Nephron (organoid): ENCODE data around the gene HAPLN1.
"Not testable (repeated sequence)": the region's sequence is repeated elsewhere in the genome, so short reads cannot be mapped to it uniquely, and the experiment has no call there.

Source experiments
- H3K27ac Mint-ChIP-seq, 3 experiments: 2 replicates each; pipeline ENCODE4 v1.8.0; 2020; ENCODE audit warnings: mixed read lengths in 3 of 3, mild to moderate bottlenecking in 2 of 3, moderate library complexity in 1 of 3
- H3K27me3 Mint-ChIP-seq: 2 replicates; pipeline ENCODE4 v1.8.0; 2021; ENCODE audit warnings: low read depth, mild to moderate bottlenecking, moderate library complexity, mixed read lengths
- H3K36me3 Mint-ChIP-seq: 2 replicates; pipeline ENCODE4 v1.8.0; 2020; ENCODE audit warnings: low read depth, mixed read lengths
- H3K4me1 Mint-ChIP-seq: 2 replicates; pipeline ENCODE4 v1.8.0; 2020; ENCODE audit warnings: mixed read lengths
- H3K4me3 Mint-ChIP-seq, 3 experiments: 2 replicates each; pipeline ENCODE4 v1.8.0; 2020; ENCODE audit warnings: mild to moderate bottlenecking in 3 of 3, mixed read lengths in 3 of 3, moderate library complexity in 2 of 3
- H3K9me3 Mint-ChIP-seq: 2 replicates; pipeline ENCODE4 v1.8.0; 2020; ENCODE audit warnings: mixed read lengths
- TF ChIP-seq, protein P1 (sequence below), 3 experiments: fragments of 200-600 bp; sonication (generic); IDR thresholded peaks; one replicate each; pipeline ENCODE4 v1.5.0; 2021; ENCODE audit warnings: antibody characterized with exemption in 3 of 3; ENCODE audit not compliant: unreplicated experiment in 3 of 3

The HAPLN1 gene

DNA sequence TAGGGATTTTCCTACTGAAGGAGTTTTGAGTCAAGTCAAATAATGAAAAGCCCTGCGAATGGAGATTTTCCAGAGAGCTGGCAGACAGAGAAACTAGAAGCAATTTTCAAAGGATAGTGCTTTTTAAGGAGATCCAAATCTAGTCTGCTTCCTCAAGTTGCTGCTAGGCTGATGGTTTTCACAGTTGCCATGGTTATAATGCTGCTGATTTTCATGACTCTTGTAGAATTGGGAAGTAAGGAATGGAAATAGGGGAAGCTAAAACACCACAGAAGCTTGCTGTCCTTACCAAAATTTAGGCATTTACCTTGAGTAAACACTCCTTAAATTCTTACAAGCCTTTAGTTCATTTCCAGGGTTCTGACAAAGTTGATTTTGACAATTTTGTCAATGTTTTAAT, 30.1 kb upstream of the HAPLN1 start:
- Mint-ChIP-seq H3K9me3 (peaks cover 28% of the 10 kb centered on the region), H3K27ac (no peak overlapping the region), H3K4me1 (no peaks in the 10 kb centered on the region), H3K27me3 (no peaks in the 10 kb centered on the region), H3K36me3 (peaks cover 3% of the 10 kb centered on the region), H3K4me3 (no peak overlapping the region)
- TF ChIP-seq, protein P1, sequence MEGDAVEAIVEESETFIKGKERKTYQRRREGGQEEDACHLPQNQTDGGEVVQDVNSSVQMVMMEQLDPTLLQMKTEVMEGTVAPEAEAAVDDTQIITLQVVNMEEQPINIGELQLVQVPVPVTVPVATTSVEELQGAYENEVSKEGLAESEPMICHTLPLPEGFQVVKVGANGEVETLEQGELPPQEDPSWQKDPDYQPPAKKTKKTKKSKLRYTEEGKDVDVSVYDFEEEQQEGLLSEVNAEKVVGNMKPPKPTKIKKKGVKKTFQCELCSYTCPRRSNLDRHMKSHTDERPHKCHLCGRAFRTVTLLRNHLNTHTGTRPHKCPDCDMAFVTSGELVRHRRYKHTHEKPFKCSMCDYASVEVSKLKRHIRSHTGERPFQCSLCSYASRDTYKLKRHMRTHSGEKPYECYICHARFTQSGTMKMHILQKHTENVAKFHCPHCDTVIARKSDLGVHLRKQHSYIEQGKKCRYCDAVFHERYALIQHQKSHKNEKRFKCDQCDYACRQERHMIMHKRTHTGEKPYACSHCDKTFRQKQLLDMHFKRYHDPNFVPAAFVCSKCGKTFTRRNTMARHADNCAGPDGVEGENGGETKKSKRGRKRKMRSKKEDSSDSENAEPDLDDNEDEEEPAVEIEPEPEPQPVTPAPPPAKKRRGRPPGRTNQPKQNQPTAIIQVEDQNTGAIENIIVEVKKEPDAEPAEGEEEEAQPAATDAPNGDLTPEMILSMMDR (IDR thresholded peaks at IDR 0.05; ENCODE audit: unreplicated experiment in 3 of 3) = no peak

DNA sequence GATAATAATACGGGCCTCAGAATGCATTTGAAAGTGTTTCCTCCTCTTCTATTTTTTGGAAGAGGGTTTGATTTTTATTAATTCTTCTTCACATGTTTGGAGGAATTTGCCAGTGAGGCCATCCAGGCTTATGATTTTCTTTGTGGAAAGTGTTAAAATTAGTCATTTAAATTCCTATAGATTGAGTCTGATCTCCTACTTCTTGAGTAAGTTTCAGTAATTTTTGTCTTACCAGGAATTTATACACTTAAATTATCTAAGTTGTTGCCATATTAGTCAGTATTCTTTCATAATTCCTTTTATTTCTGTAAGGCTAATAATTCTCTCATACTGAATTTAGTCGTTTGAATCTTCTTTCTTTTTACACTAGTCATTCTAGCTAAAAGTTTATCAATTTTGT, 25.2 kb upstream of the HAPLN1 start:
- Mint-ChIP-seq H3K36me3 (peaks cover 3% of the 10 kb centered on the region), H3K4me3 (no peak overlapping the region), H3K4me1 (no peaks in the 10 kb centered on the region), H3K27me3 (no peaks in the 10 kb centered on the region), H3K9me3 (peaks cover 10% of the 10 kb centered on the region), H3K27ac (no peak overlapping the region)
- TF ChIP-seq, protein P1 (IDR thresholded peaks at IDR 0.05; ENCODE audit: unreplicated experiment in 3 of 3) = no peak

DNA sequence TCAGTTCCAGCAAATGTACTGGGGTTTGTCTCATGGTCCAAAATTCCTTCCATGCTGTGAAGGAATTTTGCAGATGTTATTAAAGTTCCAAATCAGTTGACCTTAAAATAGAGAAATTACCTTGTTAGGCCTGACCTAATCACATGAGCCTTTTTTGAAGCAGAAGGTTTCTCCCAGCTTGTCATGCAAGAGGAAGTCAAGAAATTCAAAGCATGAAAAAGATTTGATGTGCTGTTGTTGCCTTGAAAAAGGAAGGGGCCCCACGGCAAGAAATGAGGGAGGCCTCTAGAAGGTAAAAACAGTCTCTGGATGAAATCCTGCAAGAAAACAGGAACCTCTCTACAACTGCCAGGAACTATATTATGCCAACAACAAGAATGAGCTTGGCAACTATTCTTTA, 24.2 kb upstream of the HAPLN1 start:
- H3K36me3 Mint-ChIP-seq = no peaks in the 10 kb centered on the region
- peaks cover 7% of the 10 kb centered on the region for H3K9me3 Mint-ChIP-seq
- H3K4me1 Mint-ChIP-seq = no peaks in the 10 kb centered on the region
- no peak overlapping the region for H3K27ac Mint-ChIP-seq
- H3K27me3 Mint-ChIP-seq = no peaks in the 10 kb centered on the region
- no peak overlapping the region for H3K4me3 Mint-ChIP-seq
- TF ChIP-seq, protein P1 (IDR thresholded peaks at IDR 0.05; ENCODE audit: unreplicated experiment in 3 of 3) = no peak

DNA sequence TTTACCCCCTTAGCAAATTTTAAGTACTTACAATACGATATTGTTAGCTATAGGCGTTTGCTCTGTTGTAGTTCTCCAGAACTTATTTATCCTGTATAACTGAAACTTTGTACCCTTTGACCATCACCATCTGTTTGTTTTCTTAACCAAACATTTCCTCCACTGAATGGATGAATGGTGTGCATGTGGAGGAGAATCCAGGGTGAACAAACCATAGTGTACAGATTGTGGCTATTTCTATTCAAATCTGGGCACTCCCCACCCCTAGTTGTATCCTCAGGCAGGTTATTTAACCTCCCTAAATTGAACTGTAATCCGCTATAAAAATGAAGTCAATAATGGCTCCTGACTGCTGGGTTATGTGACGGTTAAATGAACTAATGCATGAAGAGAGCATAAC, 21.4 kb upstream of the HAPLN1 start:
- no peaks in the 10 kb centered on the region for H3K27me3 Mint-ChIP-seq
- no peaks in the 10 kb centered on the region for H3K9me3 Mint-ChIP-seq
- no peaks in the 10 kb centered on the region for H3K36me3 Mint-ChIP-seq
- no peak overlapping the region for H3K27ac Mint-ChIP-seq
- H3K4me1 Mint-ChIP-seq = no peaks in the 10 kb centered on the region
- no peak overlapping the region for H3K4me3 Mint-ChIP-seq
- TF ChIP-seq, protein P1 (IDR thresholded peaks at IDR 0.05; ENCODE audit: unreplicated experiment in 3 of 3) = no peak

DNA sequence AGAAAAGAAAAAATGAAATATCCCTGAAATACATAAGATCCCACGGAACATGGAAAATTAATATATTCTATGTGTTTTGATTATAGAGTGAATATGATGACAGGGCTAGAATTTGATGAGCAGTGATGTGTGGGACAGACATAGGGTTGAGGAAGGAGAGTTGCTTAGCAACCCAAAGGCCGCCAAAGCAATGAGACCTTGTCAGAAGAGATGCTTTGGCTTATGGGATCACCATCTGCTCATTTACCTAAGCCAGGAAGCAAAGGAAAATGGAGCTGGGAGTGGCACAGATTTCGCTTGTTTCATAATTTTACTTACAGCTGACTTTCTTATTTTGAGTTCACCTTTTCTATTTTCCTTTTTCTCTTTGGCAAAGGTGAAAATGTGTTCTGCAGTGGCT, 20.9 kb upstream of the HAPLN1 start:
- H3K4me1 Mint-ChIP-seq = no peaks in the 10 kb centered on the region
- TF ChIP-seq, protein P1 (IDR thresholded peaks at IDR 0.05; ENCODE audit: unreplicated experiment in 3 of 3) = no peak
- no peak overlapping the region for H3K4me3 Mint-ChIP-seq
- H3K9me3 Mint-ChIP-seq = no peaks in the 10 kb centered on the region
- no peak overlapping the region for H3K27ac Mint-ChIP-seq
- no peaks in the 10 kb centered on the region for H3K36me3 Mint-ChIP-seq
- H3K27me3 Mint-ChIP-seq = no peaks in the 10 kb centered on the region

DNA sequence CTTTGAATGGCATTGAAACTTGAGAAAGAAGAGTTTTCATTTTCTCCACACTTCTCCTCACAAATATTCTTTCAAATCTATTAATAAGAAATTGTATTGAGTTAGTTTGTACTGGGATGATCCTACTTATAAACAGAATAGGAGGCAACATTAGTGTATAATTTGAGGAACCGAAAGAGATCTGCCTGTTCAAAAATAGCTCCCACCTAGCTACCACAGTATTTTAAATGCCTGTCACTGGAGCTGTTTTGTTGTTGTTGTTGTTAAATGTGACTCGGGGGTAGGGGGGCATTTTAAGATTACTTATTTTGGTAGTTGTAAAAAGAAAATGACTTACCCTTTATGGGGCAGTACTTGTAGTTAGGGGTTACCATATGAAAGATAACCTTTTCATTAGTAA, 20.1 kb upstream of the HAPLN1 start:
- TF ChIP-seq, protein P1 (IDR thresholded peaks at IDR 0.05; ENCODE audit: unreplicated experiment in 3 of 3) = no peak
- Mint-ChIP-seq H3K9me3 (no peaks in the 10 kb centered on the region), H3K27ac (no peak overlapping the region), H3K4me3 (no peak overlapping the region), H3K4me1 (no peaks in the 10 kb centered on the region), H3K36me3 (no peaks in the 10 kb centered on the region), H3K27me3 (no peaks in the 10 kb centered on the region)

DNA sequence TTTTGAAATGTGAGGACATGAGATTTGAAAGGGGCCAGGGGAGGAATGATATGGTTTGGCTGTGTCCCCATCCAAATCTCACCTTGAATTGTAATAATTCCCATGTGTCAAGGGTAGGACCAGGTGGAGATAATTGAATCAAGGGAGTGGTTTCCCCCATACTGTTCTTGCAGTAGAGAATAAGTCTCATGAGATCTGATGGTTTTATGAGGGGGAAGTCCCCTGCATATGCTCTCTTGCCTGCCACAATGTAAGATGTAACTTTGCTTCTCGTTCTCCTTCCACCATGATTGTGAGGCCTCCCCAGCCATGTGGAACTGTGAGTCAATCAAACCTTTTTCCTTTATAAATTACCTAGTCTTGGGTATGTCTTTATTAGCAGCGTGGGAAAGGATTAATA, 15.5 kb upstream of the HAPLN1 start:
- not testable (repeated sequence) for H3K4me1 Mint-ChIP-seq, H3K27me3 Mint-ChIP-seq, H3K36me3 Mint-ChIP-seq, H3K27ac Mint-ChIP-seq, H3K4me3 Mint-ChIP-seq, H3K9me3 Mint-ChIP-seq

DNA sequence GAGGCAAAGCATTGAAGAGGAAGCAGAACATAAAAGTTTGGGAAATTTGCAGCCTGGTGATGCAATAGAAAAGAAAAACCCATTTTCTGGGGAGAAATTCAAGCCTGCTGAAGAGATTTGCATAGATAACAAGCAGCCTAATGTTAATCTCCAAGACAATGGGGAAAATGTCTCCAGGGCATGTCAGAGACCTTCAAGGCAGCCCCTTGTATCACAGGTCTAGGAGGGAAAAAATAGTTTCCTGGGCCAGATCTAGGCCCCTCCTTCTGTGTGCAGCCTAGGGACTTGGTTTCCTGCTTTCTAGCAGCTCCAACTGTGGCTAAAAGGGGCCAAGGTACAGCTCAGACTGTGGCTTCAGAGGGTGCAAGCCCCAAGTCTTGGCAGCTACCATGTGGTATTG, 14.4 kb upstream of the HAPLN1 start:
- not testable (repeated sequence) for H3K9me3 Mint-ChIP-seq, H3K27ac Mint-ChIP-seq, H3K4me1 Mint-ChIP-seq, H3K27me3 Mint-ChIP-seq, H3K4me3 Mint-ChIP-seq, H3K36me3 Mint-ChIP-seq
